GM23248 (cell line): ENCODE measurements around the gene TBC1D8. TPM values are rescaled to one million over a fixed set of nuclear protein-coding genes. Genes with fewer than 3 reads are reported as not detected.

Source experiments
- DNase-seq: peaks from one replicate; pipeline ENCODE4 v3.0.0-alpha.2; 2015
- H2AFZ ChIP-seq: fragments of 200-600 bp; sonication (generic); 2 replicates; pipeline ENCODE4 v1.6.1; 2016; ENCODE audit warnings: antibody characterized with exemption
- H3F3A ChIP-seq: fragments of 200-600 bp; sonication (generic); 2 replicates; pipeline ENCODE4 v1.6.1; 2016; ENCODE audit warnings: mild to moderate bottlenecking, antibody characterized with exemption, mixed run types; ENCODE audit not compliant: insufficient read depth
- H3K27ac ChIP-seq: fragments of 200-600 bp; sonication (generic); 2 replicates; pipeline ENCODE4 v1.5.1; 2016; ENCODE audit warnings: mild to moderate bottlenecking
- H3K27me3 ChIP-seq: fragments of 200-600 bp; sonication (generic); replicated peaks from 2 replicates; pipeline ENCODE4 v1.6.1; 2016; ENCODE audit warnings: mild to moderate bottlenecking; ENCODE audit not compliant: insufficient read depth
- H3K36me3 ChIP-seq: fragments of 200-600 bp; sonication (generic); 2 replicates; pipeline ENCODE4 v1.6.1; 2016; ENCODE audit warnings: low read depth, mild to moderate bottlenecking
- H3K4me1 ChIP-seq: fragments of 200-600 bp; sonication (generic); 2 replicates; pipeline ENCODE4 v1.6.1; 2016; ENCODE audit warnings: mild to moderate bottlenecking; ENCODE audit not compliant: insufficient read depth
- H3K4me2 ChIP-seq: fragments of 200-600 bp; sonication (generic); one replicate; pipeline ENCODE4 v1.6.1; 2016; ENCODE audit warnings: mild to moderate bottlenecking; ENCODE audit not compliant: unreplicated experiment
- H3K4me3 ChIP-seq: fragments of 200-600 bp; sonication (generic); 2 replicates; pipeline ENCODE4 v1.5.1; 2016; ENCODE audit warnings: mild to moderate bottlenecking
- H3K79me2 ChIP-seq: fragments of 200-600 bp; sonication (generic); 2 replicates; pipeline ENCODE4 v1.6.1; 2016; ENCODE audit warnings: mild to moderate bottlenecking; ENCODE audit not compliant: insufficient read depth
- H3K9ac ChIP-seq: fragments of 200-600 bp; sonication (generic); 2 replicates; pipeline ENCODE4 v1.6.1; 2016; ENCODE audit warnings: mild to moderate bottlenecking
- H3K9me2 ChIP-seq: fragments of 200-600 bp; sonication (generic); 2 replicates; pipeline ENCODE4 v1.6.1; 2016; ENCODE audit warnings: mixed run types, mild to moderate bottlenecking, moderate library complexity; ENCODE audit not compliant: insufficient read depth
- H3K9me3 ChIP-seq: fragments of 200-600 bp; sonication (generic); one replicate; pipeline ENCODE4 v1.6.1; 2017; ENCODE audit warnings: low read depth
- H4K20me1 ChIP-seq: fragments of 200-600 bp; sonication (generic); 2 replicates; pipeline ENCODE4 v1.6.0; 2016; ENCODE audit not compliant: insufficient read depth
- EZH2 ChIP-seq: fragments of 200-600 bp; sonication (generic); IDR thresholded peaks from 2 replicates; pipeline ENCODE4 v1.6.1; 2018; ENCODE audit warnings: antibody characterized with exemption, mild to moderate bottlenecking; ENCODE audit not compliant: insufficient read depth, poor library complexity, severe bottlenecking
- EZH2phosphoT487 ChIP-seq: fragments of 200-600 bp; sonication (generic); IDR thresholded peaks from 2 replicates; pipeline ENCODE4 v1.6.1; 2018; ENCODE audit warnings: antibody characterized with exemption, moderate library complexity, mild to moderate bottlenecking, low read depth; ENCODE audit not compliant: insufficient read depth
- WGBS, 2 experiments: methylation state at CpG; one replicate each; pipeline ENCODE4 v1.1.6; 2015 to 2017; ENCODE audit warnings: low lambda C conversion rate in 2 of 2, low coverage in 1 of 2; ENCODE audit errors: missing lambda C conversion rate in 2 of 2; 5-methylcytosine and 5-hydroxymethylcytosine counted together
- in situ Hi-C: fragments of 300-500 bp; cut with MboI; formaldehyde crosslinking; loops from 2 replicates; pipeline ENCODE4 v1.15.0; 2020
- polyA plus RNA-seq: library from polyadenylated mRNA; unstranded; fragments of >200 nt; fragmentation: Nextera tagmentation; extraction: Ambion mirVana; gene quantifications from 2 replicates; pipeline ENCODE4 v1.2.1, GENCODE V29; 2016
- total RNA-seq: library from RNA; depleted of rRNA; stranded (reverse); fragments of >200 nt; shearing (Covaris generic); gene quantifications from 2 replicates; pipeline ENCODE4 v1.2.3, GENCODE V29; 2014

TBC1D8 gene
- total and polyA plus RNA-seq, 2 experiments from 2014 or later, result 2.5 to 2.6 TPM

DNA sequence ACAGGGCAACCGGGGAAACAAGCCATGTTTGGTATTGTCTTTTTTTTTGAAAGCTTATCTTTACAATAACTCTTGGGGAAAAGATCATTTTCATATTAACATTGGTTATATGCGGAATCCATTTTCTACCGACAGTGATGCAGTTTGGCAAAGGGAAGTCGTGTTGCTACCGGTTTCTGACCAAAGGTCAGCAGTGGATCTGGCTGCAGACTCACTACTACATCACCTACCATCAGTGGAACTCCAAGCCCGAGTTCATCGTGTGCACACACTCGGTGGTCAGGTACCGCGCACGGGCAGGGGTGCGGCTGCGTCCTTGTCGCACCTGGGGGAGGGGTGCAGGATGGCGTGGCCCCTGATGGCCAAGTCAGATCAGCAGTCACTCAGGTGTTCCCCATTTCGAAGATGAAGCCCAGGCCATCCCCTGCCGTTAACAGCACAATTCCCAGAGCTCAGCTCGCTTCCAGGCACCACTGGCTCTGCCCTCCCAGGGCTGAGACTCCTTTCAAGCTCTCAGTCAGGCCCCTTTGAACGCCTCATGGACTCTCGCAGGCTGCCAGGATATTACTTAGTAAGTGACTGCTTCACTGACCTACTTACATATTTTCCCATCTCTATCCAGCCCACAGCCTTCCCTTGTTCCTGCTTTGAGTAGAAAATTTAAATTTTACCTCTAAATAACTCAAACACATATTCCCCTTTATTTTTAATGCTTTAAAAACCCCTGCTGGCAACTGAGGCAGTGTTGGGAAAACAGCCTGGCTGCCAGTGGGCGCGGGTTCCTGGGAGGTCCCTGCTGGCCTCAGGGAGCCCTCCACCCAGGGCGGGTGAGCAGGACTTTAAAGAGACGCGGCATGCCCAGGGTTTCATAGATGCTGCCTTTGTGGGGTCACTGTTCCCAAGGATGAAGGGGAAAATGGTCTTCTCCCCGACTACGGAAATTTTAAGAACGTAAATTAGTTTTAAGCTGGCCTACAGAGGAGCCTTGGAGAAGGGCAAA is 182.7 kb downstream of the TBC1D8 start:
- H3K36me3 ChIP-seq, result no peaks in the 10 kb centered on the region
- no peaks in the 10 kb centered on the region for H3K79me2 ChIP-seq
- 93 to 94% methylated on average over 27 to 28 of the region's 28 CpGs for WGBS, 2 experiments
- H3K4me2 ChIP-seq, result no peak overlapping the region
- H3K9me2 ChIP-seq, result no peaks in the 10 kb centered on the region
- no peaks in the 10 kb centered on the region for H3K27me3 ChIP-seq
- no peak for DNase-seq
- no peak overlapping the region for H3K27ac ChIP-seq
- no peak overlapping the region for H2AFZ ChIP-seq
- TF ChIP-seq EZH2phosphoT487, result no peak
- no peak for TF ChIP-seq EZH2
- no peaks in the 10 kb centered on the region for H4K20me1 ChIP-seq
- no peak overlapping the region for H3K9ac ChIP-seq
- H3K4me1 ChIP-seq, result peaks cover 12% of the 10 kb centered on the region
- in situ Hi-C loops, result no loop called here
- no peak overlapping the region for H3K4me3 ChIP-seq
- H3K9me3 ChIP-seq, result no peaks in the 10 kb centered on the region
- no peaks in the 10 kb centered on the region for H3F3A ChIP-seq

DNA sequence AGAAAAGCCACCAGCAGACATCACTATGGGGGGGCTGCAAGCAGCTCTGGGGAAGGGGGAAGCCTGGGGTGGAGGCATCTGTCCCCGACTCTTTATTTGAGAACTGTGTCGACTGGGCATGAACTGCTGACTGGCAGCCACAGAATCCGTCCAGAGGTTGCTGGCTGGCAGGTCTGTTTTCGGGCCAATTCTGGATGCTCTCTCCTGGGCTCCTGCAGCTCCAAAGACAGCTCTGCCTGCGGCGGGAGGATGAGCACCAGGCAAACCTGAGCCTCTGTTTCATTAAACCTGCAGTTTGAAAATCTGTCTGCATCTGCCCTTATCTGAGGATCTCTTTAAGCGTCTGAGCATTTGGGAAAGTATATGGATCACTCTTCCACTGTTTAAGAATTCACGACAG is 183.5 kb downstream of the TBC1D8 start:
- H3K9ac ChIP-seq, result no peak overlapping the region
- in situ Hi-C loops, result no loop called here
- no peak overlapping the region for H2AFZ ChIP-seq
- H3K9me3 ChIP-seq, result no peaks in the 10 kb centered on the region
- H4K20me1 ChIP-seq, result no peaks in the 10 kb centered on the region
- DNase-seq, result no peak
- no peak overlapping the region for H3K4me2 ChIP-seq
- 92 to 94% methylated on average over 8 of the region's 8 CpGs for WGBS, 2 experiments
- H3K27ac ChIP-seq, result no peak overlapping the region
- TF ChIP-seq EZH2 (no peak), EZH2phosphoT487 (no peak)
- no peaks in the 10 kb centered on the region for H3K36me3 ChIP-seq
- H3K27me3 ChIP-seq, result no peaks in the 10 kb centered on the region
- no peaks in the 10 kb centered on the region for H3F3A ChIP-seq
- H3K4me3 ChIP-seq, result no peak overlapping the region
- no peaks in the 10 kb centered on the region for H3K79me2 ChIP-seq
- peaks cover 12% of the 10 kb centered on the region for H3K4me1 ChIP-seq
- H3K9me2 ChIP-seq, result no peaks in the 10 kb centered on the region

DNA sequence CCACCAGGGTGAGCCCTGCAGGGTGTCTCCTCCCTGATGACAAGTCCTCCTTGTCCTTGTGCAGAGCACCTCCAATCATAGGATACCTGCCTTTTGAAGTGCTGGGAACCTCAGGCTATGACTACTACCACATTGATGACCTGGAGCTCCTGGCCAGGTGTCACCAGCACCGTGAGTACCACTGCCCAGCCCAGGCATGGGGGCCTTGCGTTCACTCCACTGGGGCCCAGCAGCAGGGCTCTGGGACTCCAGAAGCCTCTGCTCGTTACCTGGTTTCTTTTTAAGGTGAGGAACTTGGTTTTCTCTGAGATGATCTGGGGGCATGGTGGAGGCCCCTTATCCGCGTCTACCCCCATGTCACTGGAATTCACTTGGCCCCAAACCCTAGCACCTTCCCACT is 185.6 kb downstream of the TBC1D8 start:
- no peak for DNase-seq
- H3K9me3 ChIP-seq, result no peaks in the 10 kb centered on the region
- no peak overlapping the region for H3K9ac ChIP-seq
- no peaks in the 10 kb centered on the region for H3K36me3 ChIP-seq
- peaks cover 19% of the 10 kb centered on the region for H3K4me1 ChIP-seq
- H3F3A ChIP-seq, result peaks cover 17% of the 10 kb centered on the region
- H3K9me2 ChIP-seq, result no peaks in the 10 kb centered on the region
- no peaks in the 10 kb centered on the region for H4K20me1 ChIP-seq
- in situ Hi-C loops, result no loop called here
- no peak overlapping the region for H2AFZ ChIP-seq
- no peak overlapping the region for H3K4me2 ChIP-seq
- no peak for TF ChIP-seq EZH2phosphoT487
- H3K79me2 ChIP-seq, result no peaks in the 10 kb centered on the region
- H3K4me3 ChIP-seq, result no peak overlapping the region
- WGBS, 2 experiments, result 98% methylated on average over 5 of the region's 5 CpGs
- H3K27ac ChIP-seq, result no peak overlapping the region
- no peaks in the 10 kb centered on the region for H3K27me3 ChIP-seq

GRCh38 chr2:100964681-100965169 is 186.5 kb downstream of the TBC1D8 start:
- Histone ChIP-seq H3K9me2 (no peaks in the 10 kb centered on the region), H3K27ac (no peak overlapping the region), H3K4me1 (peaks cover 24% of the 10 kb centered on the region), H3K27me3 (no peaks in the 10 kb centered on the region), H4K20me1 (no peaks in the 10 kb centered on the region), H3K9ac (no peak overlapping the region), H3K4me3 (no peak overlapping the region), H3K4me2 (peak overlapping the region; percentile 13), H3K36me3 (no peaks in the 10 kb centered on the region), H3K9me3 (no peaks in the 10 kb centered on the region), H3K79me2 (no peaks in the 10 kb centered on the region), H3F3A (peaks cover 22% of the 10 kb centered on the region), H2AFZ (peak overlapping the region; percentile 44; the same call in 1 of the 2 replicates)
- 30 to 31% methylated on average over 11 of the region's 11 CpGs for WGBS, 2 experiments
- peak; percentile 27 for DNase-seq
- TF ChIP-seq EZH2phosphoT487, result no peak
- TF ChIP-seq EZH2, result no peak
- in situ Hi-C loops, result no loop called here
